ENCODE results near the gene SLC35E1.
A peak's percentile ranks its signal among the peaks of the same experiment; 100 is the strongest.

Gene SLC35E1

DNA sequence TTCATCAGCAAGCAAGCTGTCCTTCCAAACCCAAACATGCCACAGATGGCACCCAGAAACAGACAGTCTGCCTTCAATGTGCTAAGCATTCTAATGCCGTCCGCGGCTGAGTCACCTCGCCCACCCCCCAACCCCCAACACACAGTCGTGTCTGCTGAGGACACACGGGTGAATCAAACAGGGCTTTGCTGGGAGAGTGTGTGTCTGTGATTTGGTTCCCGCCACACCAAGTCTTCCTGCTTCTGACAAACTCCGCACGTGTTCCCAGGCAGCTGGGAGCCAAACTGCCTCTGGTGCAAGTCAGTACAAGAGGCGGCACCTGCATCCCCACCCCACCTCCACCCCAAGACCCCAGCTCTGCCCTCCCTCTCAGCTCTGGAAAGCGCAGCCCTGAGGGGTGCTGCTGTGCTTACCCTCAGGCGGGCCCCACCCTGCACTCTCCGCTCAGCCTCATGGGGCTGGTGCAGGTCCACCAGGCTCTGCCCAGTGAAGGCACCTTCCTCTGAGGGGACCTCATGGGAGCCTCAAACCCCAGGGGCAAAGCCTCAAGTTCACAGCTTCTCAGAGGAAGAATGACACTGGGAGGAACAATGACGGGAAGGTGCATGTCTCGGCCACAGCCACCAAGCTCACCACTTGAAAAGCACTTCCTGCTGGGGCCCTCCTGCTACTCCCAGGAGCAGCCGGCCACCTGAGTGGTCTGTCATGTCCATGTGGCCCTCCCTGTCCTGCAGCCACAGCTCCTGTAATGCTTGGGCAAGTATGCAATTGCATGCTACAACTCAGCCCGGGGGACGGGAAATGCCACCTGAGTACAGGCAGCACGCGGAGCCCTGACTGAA lies 15.0 kb upstream of the SLC35E1 start:
- Histone ChIP-seq H3K27me3 (ENCODE audit: insufficient read depth, poor library complexity, severe bottlenecking) (no peaks in the 10 kb centered on the region), H3K27ac (replicated peaks) (peak overlapping the region; percentile 66), H3K4me3 (replicated peaks; ENCODE audit: insufficient read depth, low read length) (peak overlapping the region; percentile 3; the same call in 1 of the 2 replicates)
- peak; percentile 55; the same call in 1 of the 2 replicates for TF ChIP-seq POLR2AphosphoS5 (IDR thresholded peaks at IDR 0.05; ENCODE audit: low read depth)
- TF ChIP-seq, protein P1, sequence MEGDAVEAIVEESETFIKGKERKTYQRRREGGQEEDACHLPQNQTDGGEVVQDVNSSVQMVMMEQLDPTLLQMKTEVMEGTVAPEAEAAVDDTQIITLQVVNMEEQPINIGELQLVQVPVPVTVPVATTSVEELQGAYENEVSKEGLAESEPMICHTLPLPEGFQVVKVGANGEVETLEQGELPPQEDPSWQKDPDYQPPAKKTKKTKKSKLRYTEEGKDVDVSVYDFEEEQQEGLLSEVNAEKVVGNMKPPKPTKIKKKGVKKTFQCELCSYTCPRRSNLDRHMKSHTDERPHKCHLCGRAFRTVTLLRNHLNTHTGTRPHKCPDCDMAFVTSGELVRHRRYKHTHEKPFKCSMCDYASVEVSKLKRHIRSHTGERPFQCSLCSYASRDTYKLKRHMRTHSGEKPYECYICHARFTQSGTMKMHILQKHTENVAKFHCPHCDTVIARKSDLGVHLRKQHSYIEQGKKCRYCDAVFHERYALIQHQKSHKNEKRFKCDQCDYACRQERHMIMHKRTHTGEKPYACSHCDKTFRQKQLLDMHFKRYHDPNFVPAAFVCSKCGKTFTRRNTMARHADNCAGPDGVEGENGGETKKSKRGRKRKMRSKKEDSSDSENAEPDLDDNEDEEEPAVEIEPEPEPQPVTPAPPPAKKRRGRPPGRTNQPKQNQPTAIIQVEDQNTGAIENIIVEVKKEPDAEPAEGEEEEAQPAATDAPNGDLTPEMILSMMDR (IDR thresholded peaks at IDR 0.05; ENCODE audit: insufficient read depth, low read length): no peak
- DNase-seq (ENCODE audit: low read depth in 1 of 2, low spot score in 1 of 2): peak; percentile 80 to 94

GRCh38 chr19:16586477-16586871 lies 14.3 kb upstream of the SLC35E1 start:
- no peaks in the 10 kb centered on the region for H3K27me3 ChIP-seq (ENCODE audit: insufficient read depth, poor library complexity, severe bottlenecking)
- peak overlapping the region; percentile 66; the same call in 1 of the 2 replicates for H3K27ac ChIP-seq (replicated peaks)
- DNase-seq (ENCODE audit: low read depth in 1 of 2, low spot score in 1 of 2): no peak
- TF ChIP-seq POLR2AphosphoS5 (IDR thresholded peaks at IDR 0.05; ENCODE audit: low read depth): no peak
- TF ChIP-seq GABPA (IDR thresholded peaks at IDR 0.05; ENCODE audit: low read depth): no peak
- no peak for TF ChIP-seq SPI1 (IDR thresholded peaks at IDR 0.05; ENCODE audit: borderline replicate concordance, low read depth)
- no peak for TF ChIP-seq REST (IDR thresholded peaks at IDR 0.05; ENCODE audit: insufficient replicate concordance, low read depth)
- TF ChIP-seq, protein P1 (IDR thresholded peaks at IDR 0.05; ENCODE audit: insufficient read depth, low read length): no peak
- H3K4me3 ChIP-seq (replicated peaks; ENCODE audit: insufficient read depth, low read length): no peak overlapping the region

- peak overlapping the region; percentile 58 for H3K27ac ChIP-seq (replicated peaks)
- peak in 1 of 2 experiments; percentile 17 for DNase-seq (ENCODE audit: low read depth in 1 of 2, low spot score in 1 of 2)
- H3K27me3 ChIP-seq (ENCODE audit: insufficient read depth, poor library complexity, severe bottlenecking): no peaks in the 10 kb centered on the region
- TF ChIP-seq, protein P1 (IDR thresholded peaks at IDR 0.05; ENCODE audit: insufficient read depth, low read length): no peak
- TF ChIP-seq REST (IDR thresholded peaks at IDR 0.05; ENCODE audit: insufficient replicate concordance, low read depth): no peak
- TF ChIP-seq POLR2AphosphoS5 (IDR thresholded peaks at IDR 0.05; ENCODE audit: low read depth): no peak
- no peak for TF ChIP-seq GABPA (IDR thresholded peaks at IDR 0.05; ENCODE audit: low read depth)
- TF ChIP-seq SPI1 (IDR thresholded peaks at IDR 0.05; ENCODE audit: borderline replicate concordance, low read depth): no peak
- no peak overlapping the region for H3K4me3 ChIP-seq (replicated peaks; ENCODE audit: insufficient read depth, low read length)
These were observed 13.7 kb upstream of the SLC35E1 start for GRCh38 chr19:16585808-16586476.
